HS-27A (cell line): ENCODE results near the gene HSPG2.
A peak's percentile ranks its signal among the peaks of the same experiment; 100 is the strongest.

Experiments used
- DNase-seq: peaks from one replicate; pipeline ENCODE4 v3.0.0-alpha.2; 2012; ENCODE audit warnings: low read depth, missing footprints

HSPG2 gene

GRCh38 chr1:21879928-21880618, 57.0 kb downstream of the HSPG2 start:
- DNase-seq, result no peak

GRCh38 chr1:21878840-21879478, 58.2 kb downstream of the HSPG2 start:
- DNase-seq, result no peak

GRCh38 chr1:21878009-21878773, 58.9 kb downstream of the HSPG2 start:
- no peak for DNase-seq

GRCh38 chr1:21876267-21876666, 60.8 kb downstream of the HSPG2 start:
- no peak for DNase-seq

- DNase-seq, result no peak
Observed at GRCh38 chr1:21875621-21876063, 61.5 kb downstream of the HSPG2 start.

- DNase-seq, result no peak
Observed at GRCh38 chr1:21874778-21875547, 62.1 kb downstream of the HSPG2 start.

- no peak for DNase-seq
Observed at GRCh38 chr1:21874328-21874727, 62.8 kb downstream of the HSPG2 start.

GRCh38 chr1:21873761-21874160, 63.3 kb downstream of the HSPG2 start:
- no peak for DNase-seq

- DNase-seq, result no peak
Observed at GRCh38 chr1:21873174-21873573, 63.9 kb downstream of the HSPG2 start.

GRCh38 chr1:21872445-21873079, 64.5 kb downstream of the HSPG2 start:
- DNase-seq, result no peak

GRCh38 chr1:21871943-21872342, 65.2 kb downstream of the HSPG2 start:
- no peak for DNase-seq

GRCh38 chr1:21870611-21871010, 66.5 kb downstream of the HSPG2 start:
- no peak for DNase-seq

GRCh38 chr1:21869620-21870121, 67.4 kb downstream of the HSPG2 start:
- DNase-seq, result peak; percentile 93

- DNase-seq, result no peak
Observed at GRCh38 chr1:21868941-21869454, 68.1 kb downstream of the HSPG2 start.

GRCh38 chr1:21868482-21868881, 68.6 kb downstream of the HSPG2 start:
- no peak for DNase-seq

GRCh38 chr1:21867451-21867996, 69.6 kb downstream of the HSPG2 start:
- no peak for DNase-seq

- no peak for DNase-seq
Observed at GRCh38 chr1:21866707-21867043, 70.4 kb downstream of the HSPG2 start.

GRCh38 chr1:21865943-21866706, 71.0 kb downstream of the HSPG2 start:
- no peak for DNase-seq

- no peak for DNase-seq
Observed at GRCh38 chr1:21865609-21865942, 71.5 kb downstream of the HSPG2 start.

- DNase-seq, result no peak
Observed at GRCh38 chr1:21864730-21865129, 72.4 kb downstream of the HSPG2 start.

- DNase-seq, result no peak
Observed at GRCh38 chr1:21863981-21864380, 73.1 kb downstream of the HSPG2 start.
